GM12865 (cell line): ENCODE measurements around the gene MSMO1.

Experiments
- DNase-seq: peaks from one replicate; pipeline ENCODE4 v3.0.0; 2010; ENCODE audit warnings: low read depth
- H3K4me3 ChIP-seq: 2 replicates; pipeline ENCODE4 v1.5.1; 2011; ENCODE audit warnings: mild to moderate bottlenecking, low read depth, low read length, control low read depth
- TF ChIP-seq, protein P1 (sequence below): IDR thresholded peaks from 2 replicates; pipeline ENCODE4 v1.5.1; 2011; ENCODE audit warnings: low read length, control low read depth, low read depth, inconsistent platforms; ENCODE audit not compliant: insufficient read depth; ENCODE audit errors: missing control alignments

Gene MSMO1

DNA sequence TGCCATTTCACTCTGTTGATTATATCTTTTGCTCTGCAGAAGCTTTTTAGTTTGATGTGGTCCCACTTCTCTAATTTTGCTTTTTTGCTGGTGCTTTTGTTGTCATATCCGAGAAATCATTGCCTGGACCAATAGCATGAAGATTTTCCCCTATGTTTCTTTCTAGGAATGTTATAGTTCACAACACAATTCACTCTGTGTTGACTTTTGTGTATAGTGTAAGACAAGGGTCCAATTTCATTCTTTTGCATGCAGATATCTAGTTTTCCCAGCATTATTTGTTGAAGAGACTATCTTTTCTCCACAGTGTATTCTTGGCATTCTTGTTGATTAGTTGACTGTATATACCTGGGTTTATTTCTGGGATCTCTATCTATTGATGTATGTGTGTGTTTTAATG lies 43.1 kb downstream of the MSMO1 start:
- TF ChIP-seq, protein P1, sequence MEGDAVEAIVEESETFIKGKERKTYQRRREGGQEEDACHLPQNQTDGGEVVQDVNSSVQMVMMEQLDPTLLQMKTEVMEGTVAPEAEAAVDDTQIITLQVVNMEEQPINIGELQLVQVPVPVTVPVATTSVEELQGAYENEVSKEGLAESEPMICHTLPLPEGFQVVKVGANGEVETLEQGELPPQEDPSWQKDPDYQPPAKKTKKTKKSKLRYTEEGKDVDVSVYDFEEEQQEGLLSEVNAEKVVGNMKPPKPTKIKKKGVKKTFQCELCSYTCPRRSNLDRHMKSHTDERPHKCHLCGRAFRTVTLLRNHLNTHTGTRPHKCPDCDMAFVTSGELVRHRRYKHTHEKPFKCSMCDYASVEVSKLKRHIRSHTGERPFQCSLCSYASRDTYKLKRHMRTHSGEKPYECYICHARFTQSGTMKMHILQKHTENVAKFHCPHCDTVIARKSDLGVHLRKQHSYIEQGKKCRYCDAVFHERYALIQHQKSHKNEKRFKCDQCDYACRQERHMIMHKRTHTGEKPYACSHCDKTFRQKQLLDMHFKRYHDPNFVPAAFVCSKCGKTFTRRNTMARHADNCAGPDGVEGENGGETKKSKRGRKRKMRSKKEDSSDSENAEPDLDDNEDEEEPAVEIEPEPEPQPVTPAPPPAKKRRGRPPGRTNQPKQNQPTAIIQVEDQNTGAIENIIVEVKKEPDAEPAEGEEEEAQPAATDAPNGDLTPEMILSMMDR: no peak
- no peak for DNase-seq
- no peak overlapping the region for H3K4me3 ChIP-seq

DNA sequence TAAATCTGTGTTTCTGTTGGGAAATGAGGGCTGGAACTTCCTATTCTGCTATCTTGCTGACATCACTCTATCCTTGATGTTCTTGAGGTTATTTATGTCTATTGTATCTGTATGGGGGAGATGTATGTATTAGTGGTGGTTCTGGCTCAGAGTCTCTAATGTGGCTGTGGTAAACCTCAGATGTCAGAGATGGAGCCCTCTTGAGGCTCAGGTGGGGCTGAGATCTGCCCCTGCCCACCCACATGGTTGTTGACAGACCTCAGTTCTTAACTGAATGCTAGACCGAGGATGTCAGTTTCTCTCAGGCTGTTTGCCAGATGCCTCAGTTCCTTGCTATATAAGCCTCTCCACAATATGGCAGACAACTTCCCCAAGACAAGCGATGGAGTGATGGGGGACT lies 48.0 kb downstream of the MSMO1 start:
- no peak for DNase-seq
- TF ChIP-seq, protein P1: no peak
- no peak overlapping the region for H3K4me3 ChIP-seq

DNA sequence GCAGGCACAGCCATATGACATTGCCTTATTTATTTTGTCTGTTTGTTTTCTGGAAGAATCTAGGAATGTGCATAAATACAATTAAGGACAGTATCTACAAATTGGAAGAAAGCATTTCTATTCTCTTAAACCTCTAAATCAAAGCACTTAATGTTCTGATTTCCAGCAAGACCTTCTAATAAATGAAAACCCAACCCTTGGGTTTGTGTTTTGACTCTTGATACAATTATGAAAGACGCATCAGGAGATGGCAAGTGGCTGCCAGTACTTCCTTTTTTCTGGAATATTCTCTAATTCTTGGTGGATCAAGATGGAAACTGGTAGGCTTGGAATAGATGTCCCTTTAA lies 50.9 kb downstream of the MSMO1 start:
- H3K4me3 ChIP-seq: no peak overlapping the region
- TF ChIP-seq, protein P1: no peak
- DNase-seq: no peak

DNA sequence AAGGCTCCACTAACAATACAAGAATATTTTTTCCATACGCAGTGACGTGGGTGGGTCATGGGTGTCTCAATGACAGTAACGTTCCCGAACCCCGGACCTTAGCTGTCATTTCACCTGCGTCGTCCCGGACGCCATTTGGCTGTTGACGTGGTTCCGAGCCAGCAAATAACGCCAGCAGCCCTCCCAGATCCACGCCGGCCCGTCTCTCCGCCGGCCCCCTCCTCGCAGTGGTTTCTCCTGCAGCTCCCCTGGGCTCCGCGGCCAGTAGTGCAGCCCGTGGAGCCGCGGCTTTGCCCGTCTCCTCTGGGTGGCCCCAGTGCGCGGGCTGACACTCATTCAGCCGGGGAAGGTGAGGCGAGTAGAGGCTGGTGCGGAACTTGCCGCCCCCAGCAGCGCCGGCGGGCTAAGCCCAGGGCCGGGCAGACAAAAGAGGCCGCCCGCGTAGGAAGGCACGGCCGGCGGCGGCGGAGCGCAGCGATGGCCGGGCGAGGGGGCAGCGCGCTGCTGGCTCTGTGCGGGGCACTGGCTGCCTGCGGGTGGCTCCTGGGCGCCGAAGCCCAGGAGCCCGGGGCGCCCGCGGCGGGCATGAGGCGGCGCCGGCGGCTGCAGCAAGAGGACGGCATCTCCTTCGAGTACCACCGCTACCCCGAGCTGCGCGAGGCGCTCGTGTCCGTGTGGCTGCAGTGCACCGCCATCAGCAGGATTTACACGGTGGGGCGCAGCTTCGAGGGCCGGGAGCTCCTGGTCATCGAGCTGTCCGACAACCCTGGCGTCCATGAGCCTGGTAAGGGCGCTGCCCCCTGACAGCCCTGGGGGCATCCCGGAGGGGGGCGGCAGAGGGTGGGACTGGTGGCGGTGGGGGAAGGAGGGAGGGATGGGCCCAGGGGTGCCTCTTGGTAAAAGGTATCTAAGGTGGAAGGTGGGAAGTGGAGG lies 51.5 kb downstream of the MSMO1 start, which contains the start of gene CPE:
Gene CPE, plus strand, starts transcription at position 264 of the 933 bp plus-strand sequence. Its CDS starts 214 bp downstream, at position 478.
- TF ChIP-seq, protein P1: no peak
- no peak within 1 kb of the TSS for H3K4me3 ChIP-seq
- DNase-seq: no peak

DNA sequence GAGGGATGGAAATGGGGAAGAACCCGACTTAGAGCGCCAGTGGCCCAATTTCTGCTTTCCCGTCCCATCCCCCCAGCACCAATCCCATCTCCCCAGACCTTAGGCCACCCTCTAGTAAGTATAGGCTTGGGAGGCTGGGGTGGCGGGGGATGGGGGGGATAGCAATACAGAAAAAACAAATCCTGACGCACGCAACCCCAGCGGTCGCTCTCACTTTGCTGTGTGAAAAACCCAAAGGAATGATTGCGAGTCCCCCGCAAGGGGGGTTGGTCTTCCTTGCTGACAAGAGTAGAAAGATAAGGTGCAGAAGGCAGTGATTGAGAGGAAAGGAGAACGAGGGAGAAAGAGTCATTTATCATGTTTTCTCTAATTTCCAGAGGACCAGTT lies 52.2 kb downstream of the MSMO1 start:
- no peak overlapping the region for H3K4me3 ChIP-seq
- TF ChIP-seq, protein P1: no peak
- DNase-seq: no peak

DNA sequence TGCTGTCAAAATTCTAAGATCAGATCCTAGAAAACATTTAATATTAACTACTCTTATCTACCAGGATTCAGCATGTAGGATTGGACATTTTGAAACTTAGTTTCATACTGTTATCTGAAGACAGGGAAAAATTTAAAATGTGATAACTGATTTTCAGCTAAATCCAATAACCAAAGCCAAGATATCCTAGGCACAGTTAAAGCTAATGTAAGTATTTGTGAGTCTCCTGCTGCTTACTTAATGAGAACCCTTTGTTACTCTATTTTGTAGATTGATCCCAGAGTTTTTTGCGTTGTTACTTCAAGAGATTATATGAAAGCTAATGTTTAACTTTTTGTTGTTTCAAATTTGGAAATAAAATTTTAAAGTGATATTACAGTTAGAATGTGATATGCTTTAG lies 53.3 kb downstream of the MSMO1 start:
- no peak for DNase-seq
- TF ChIP-seq, protein P1: no peak
- H3K4me3 ChIP-seq: no peak overlapping the region
